Esophagus (tissue), 2 donors: ENCODE measurements around the gene FXYD4. TPM values are rescaled to one million over a fixed set of nuclear protein-coding genes. Genes with fewer than 3 reads are reported as not detected.
"Not testable (repeated sequence)": the region's sequence is repeated elsewhere in the genome, so short reads cannot be mapped to it uniquely, and the experiment has no call there.

Experiments used
- H3K27ac ChIP-seq, 2 donors: one replicate each; pipeline ENCODE4 v1.5.1; 2013; ENCODE audit warnings: low read depth in 2 of 2, mild to moderate bottlenecking in 2 of 2, inconsistent platforms in 1 of 2, low read length in 1 of 2, moderate library complexity in 1 of 2
- H3K27me3 ChIP-seq, 2 donors: one replicate each; pipeline ENCODE4 v1.6.1; 2013; ENCODE audit warnings: low read length in 2 of 2, control low read depth in 1 of 2, mild to moderate bottlenecking in 1 of 2; ENCODE audit not compliant: insufficient read depth in 2 of 2, control insufficient read depth in 1 of 2
- H3K36me3 ChIP-seq, 2 donors: one replicate each; pipeline ENCODE4 v1.6.1; 2013; ENCODE audit warnings: low read length in 1 of 2; ENCODE audit not compliant: control insufficient read depth in 2 of 2, insufficient read depth in 2 of 2
- H3K4me1 ChIP-seq, 2 donors: one replicate each; pipeline ENCODE4 v1.6.1; 2013; ENCODE audit warnings: low read length in 1 of 2; ENCODE audit not compliant: control insufficient read depth in 2 of 2, insufficient read depth in 2 of 2
- H3K4me3 ChIP-seq, 2 donors: one replicate each; pipeline ENCODE4 v1.5.1; 2013; ENCODE audit warnings: low read length in 2 of 2, mild to moderate bottlenecking in 2 of 2, low read depth in 1 of 2, moderate library complexity in 1 of 2
- H3K9me3 ChIP-seq, 2 donors: one replicate each; pipeline ENCODE4 v1.6.1; 2013; ENCODE audit warnings: mild to moderate bottlenecking in 2 of 2, low read depth in 1 of 2, low read length in 1 of 2, moderate library complexity in 1 of 2; ENCODE audit not compliant: control insufficient read depth in 2 of 2, insufficient read depth in 1 of 2
- WGBS, 2 donors: extraction: QIAGEN DNeasy Blood & Tissue Kit; methylation state at CpG; one replicate each; pipeline ENCODE4 v1.1.7; 2013; 5-methylcytosine and 5-hydroxymethylcytosine counted together
- polyA plus RNA-seq, 2 donors: library from polyadenylated mRNA; stranded (reverse); fragments of 200-250 nt; gene quantifications; one replicate each; pipeline ENCODE4 v1.2.3, GENCODE V29; 2013
- donor health status: healthy with polysubstance abuse.
- donor health status: Bipolar disorder and iron deficiency.

FXYD4 gene
- polyA plus RNA-seq, 2 donors = not detected

- H3K27me3 ChIP-seq, H3K4me3 ChIP-seq, H3K4me1 ChIP-seq, H3K9me3 ChIP-seq, H3K36me3 ChIP-seq, H3K27ac ChIP-seq: not testable (repeated sequence)
- 68 to 71% methylated on average over 6 of the region's 11 CpGs for WGBS, 2 donors
Observed at GRCh38 chr10:43330049-43330823, 41.2 kb upstream of the FXYD4 start.

- not testable (repeated sequence) for H3K4me1 ChIP-seq, H3K4me3 ChIP-seq, H3K27me3 ChIP-seq, H3K9me3 ChIP-seq, H3K27ac ChIP-seq, H3K36me3 ChIP-seq
- 87 to 95% methylated on average over 4 of the region's 4 CpGs for WGBS, 2 donors
Observed at GRCh38 chr10:43330824-43331127, 40.7 kb upstream of the FXYD4 start.

- WGBS, 2 donors = 98 to 100% methylated on average over 3 of the region's 3 CpGs
- H3K36me3 ChIP-seq = no peaks in the 10 kb centered on the region
- H3K9me3 ChIP-seq = no peaks in the 10 kb centered on the region
- H3K4me1 ChIP-seq = no peaks in the 10 kb centered on the region
- H3K4me3 ChIP-seq = no peak overlapping the region
- no peak overlapping the region for H3K27ac ChIP-seq
- no peaks in the 10 kb centered on the region for H3K27me3 ChIP-seq
Observed at GRCh38 chr10:43333653-43334052, 37.8 kb upstream of the FXYD4 start.

GRCh38 chr10:43336061-43336460 lies 35.4 kb upstream of the FXYD4 start:
- H3K4me1 ChIP-seq = peaks cover 0 to 10% of the 10 kb centered on the region in 2 donors
- H3K9me3 ChIP-seq = no peaks in the 10 kb centered on the region
- no peak overlapping the region for H3K4me3 ChIP-seq
- H3K27me3 ChIP-seq = no peaks in the 10 kb centered on the region
- H3K36me3 ChIP-seq = no peaks in the 10 kb centered on the region
- no peak overlapping the region for H3K27ac ChIP-seq
- WGBS, 2 donors = 87 to 90% methylated on average over 3 of the region's 3 CpGs

- H3K36me3 ChIP-seq = no peaks in the 10 kb centered on the region
- no peaks in the 10 kb centered on the region for H3K9me3 ChIP-seq
- peaks cover 0 to 10% of the 10 kb centered on the region in 2 donors for H3K4me1 ChIP-seq
- H3K27ac ChIP-seq = no peak overlapping the region
- no peaks in the 10 kb centered on the region for H3K27me3 ChIP-seq
- WGBS, 2 donors = 83% methylated on average over 9 of the region's 9 CpGs
- no peak overlapping the region for H3K4me3 ChIP-seq
Observed at GRCh38 chr10:43336641-43337318, 34.7 kb upstream of the FXYD4 start.

GRCh38 chr10:43337536-43337935 lies 33.9 kb upstream of the FXYD4 start:
- H3K4me1 ChIP-seq, H3K4me3 ChIP-seq, H3K27ac ChIP-seq, H3K9me3 ChIP-seq, H3K27me3 ChIP-seq, H3K36me3 ChIP-seq: not testable (repeated sequence)
- 36 to 51% methylated on average over 5 to 7 of the region's 9 CpGs for WGBS, 2 donors

- Histone ChIP-seq H3K27ac (no peak overlapping the region), H3K4me1 (peaks cover 0 to 10% of the 10 kb centered on the region in 2 donors), H3K36me3 (no peaks in the 10 kb centered on the region), H3K27me3 (no peaks in the 10 kb centered on the region), H3K4me3 (no peak overlapping the region), H3K9me3 (no peaks in the 10 kb centered on the region)
- 66 to 78% methylated on average over 12 of the region's 12 CpGs for WGBS, 2 donors
Observed at GRCh38 chr10:43338117-43338516, 33.3 kb upstream of the FXYD4 start.

- Histone ChIP-seq H3K36me3 (no peaks in the 10 kb centered on the region), H3K27ac (no peak overlapping the region), H3K9me3 (no peaks in the 10 kb centered on the region), H3K4me3 (no peak overlapping the region), H3K27me3 (no peaks in the 10 kb centered on the region), H3K4me1 (peaks cover 0 to 10% of the 10 kb centered on the region in 2 donors)
- WGBS, 2 donors = 61 to 67% methylated on average over 10 to 11 of the region's 11 CpGs
Observed at GRCh38 chr10:43339136-43339535, 32.3 kb upstream of the FXYD4 start.

GRCh38 chr10:43340101-43340500 lies 31.3 kb upstream of the FXYD4 start:
- Histone ChIP-seq H3K9me3 (no peaks in the 10 kb centered on the region), H3K4me1 (peaks cover 0 to 10% of the 10 kb centered on the region in 2 donors), H3K36me3 (no peaks in the 10 kb centered on the region), H3K27me3 (no peaks in the 10 kb centered on the region), H3K4me3 (no peak overlapping the region), H3K27ac (no peak overlapping the region)
- WGBS, 2 donors = 54 to 61% methylated on average over 6 of the region's 6 CpGs

GRCh38 chr10:43340619-43341018 lies 30.8 kb upstream of the FXYD4 start:
- Histone ChIP-seq H3K4me1 (peaks cover 0 to 10% of the 10 kb centered on the region in 2 donors), H3K36me3 (no peaks in the 10 kb centered on the region), H3K27ac (no peak overlapping the region), H3K4me3 (no peak overlapping the region), H3K27me3 (no peaks in the 10 kb centered on the region), H3K9me3 (no peaks in the 10 kb centered on the region)
- 46 to 47% methylated on average over 9 of the region's 9 CpGs for WGBS, 2 donors
